K562 (cell line): Measurements from ENCODE around the gene TIGD7. TPM values are rescaled to one million over a fixed set of nuclear protein-coding genes. Genes with fewer than 3 reads are reported as not detected.
A peak's percentile ranks its signal among the peaks of the same experiment; 100 is the strongest.

ENCODE experiments used
- BRD9 ChIP-seq: fragments of 450-650 bp; IDR thresholded peaks from 2 replicates; pipeline ENCODE4 v1.6.1; 2018; ENCODE audit warnings: low read depth; ENCODE audit not compliant: partially characterized antibody
- CEBPB ChIP-seq: fragments of 450-650 bp; IDR thresholded peaks from 2 replicates; pipeline ENCODE4 v1.6.1; 2016; ENCODE audit warnings: missing genetic modification characterization, missing compliant biosample characterization
- HDAC8 ChIP-seq: fragments of 450-650 bp; IDR thresholded peaks from 2 replicates; pipeline ENCODE4 v1.6.1; 2016; ENCODE audit warnings: mild to moderate bottlenecking, missing genetic modification characterization, moderate library complexity, missing compliant biosample characterization
- LEF1 ChIP-seq: fragments of 450-650 bp; IDR thresholded peaks from 2 replicates; pipeline ENCODE4 v1.6.1; 2016; ENCODE audit warnings: mild to moderate bottlenecking
- MAFG ChIP-seq: fragments of 450-650 bp; conservative IDR thresholded peaks from 2 replicates; pipeline ENCODE4 v1.6.1; 2016; ENCODE audit warnings: missing genetic modification characterization, missing compliant biosample characterization
- PHF21A ChIP-seq: fragments of 450-650 bp; IDR thresholded peaks from 2 replicates; pipeline ENCODE4 v1.6.1; 2017; ENCODE audit warnings: low read depth, borderline replicate concordance
- ZNF239 ChIP-seq: fragments of 250-450 bp; sonication (Bioruptor Pico); IDR thresholded peaks from 2 replicates; pipeline ENCODE4 v1.4.0; 2020; ENCODE audit warnings: mild to moderate bottlenecking
- ZNF507 ChIP-seq: conservative IDR thresholded peaks from 2 replicates; pipeline ENCODE4 v1.6.1; 2017; ENCODE audit warnings: missing genetic modification characterization, missing compliant biosample characterization
- ZSCAN32 ChIP-seq: fragments of 450-650 bp; formaldehyde crosslinking; IDR thresholded peaks from 2 replicates; pipeline ENCODE4 v1.4.0; 2020; ENCODE audit warnings: mild to moderate bottlenecking, moderate library complexity
- polyA plus RNA-seq, 8 experiments: library from polyadenylated mRNA; depleted of rRNA in 4 of 8; stranded (reverse) in 5 of 8; unstranded in 3 of 8; fragments of >200 nt; fragmentation: Nextera tagmentation in 2 of 8; fragmentation: Illumina TruSeq in 1 of 8; extraction: Ambion mirVana in 2 of 8; extraction: Trizol in 1 of 8; gene quantifications; 2 replicates each; pipeline versions ENCODE4 v1.2.1 to v1.2.3, GENCODE V29; 2011 to 2014; ENCODE audit warnings: inconsistent platforms in 1 of 8, missing spikeins in 1 of 8
- total RNA-seq, 7 experiments: library from RNA; depleted of rRNA in 6 of 7; stranded (reverse); fragments of >200 nt in 6 of 7; fragmentation: Illumina TruSeq in 2 of 7; extraction: Trizol in 2 of 7; gene quantifications; 2 replicates each; pipeline versions ENCODE4 v1.2.1 to v1.2.3, GENCODE V29; 2011 to 2021; ENCODE audit warnings: low replicate concordance in 1 of 7
- TF ChIP-seq, protein P1 (sequence below): sonication (generic); formaldehyde crosslinking; IDR thresholded peaks from 2 replicates; pipeline ENCODE4 v1.8.0; 2022; ENCODE audit warnings: missing genetic modification reagents, mild to moderate bottlenecking, borderline replicate concordance
- TF ChIP-seq, protein P2 (sequence below): fragments of 450-650 bp; formaldehyde crosslinking; IDR thresholded peaks from 2 replicates; pipeline ENCODE4 v1.4.0; 2020; ENCODE audit warnings: mild to moderate bottlenecking, mixed read lengths
- TF ChIP-seq, protein P3 (sequence below): fragments of 200-800 bp; sonication (Bioruptor generic); IDR thresholded peaks from 2 replicates; pipeline ENCODE4 v1.6.1; 2016; ENCODE audit warnings: missing genetic modification characterization, missing compliant biosample characterization
- TF ChIP-seq, protein P4 (sequence below): fragments of 250-450 bp; sonication (Bioruptor Pico); IDR thresholded peaks from 2 replicates; pipeline ENCODE4 v1.4.0; 2020; ENCODE audit warnings: mild to moderate bottlenecking

TIGD7 gene
- total and polyA plus RNA-seq, 9 of the 15 experiments (the other 6 are each of a cell fraction or from before 2014, with no cell fraction given) = 0.84 to 10.7 (median 6.7) TPM

DNA sequence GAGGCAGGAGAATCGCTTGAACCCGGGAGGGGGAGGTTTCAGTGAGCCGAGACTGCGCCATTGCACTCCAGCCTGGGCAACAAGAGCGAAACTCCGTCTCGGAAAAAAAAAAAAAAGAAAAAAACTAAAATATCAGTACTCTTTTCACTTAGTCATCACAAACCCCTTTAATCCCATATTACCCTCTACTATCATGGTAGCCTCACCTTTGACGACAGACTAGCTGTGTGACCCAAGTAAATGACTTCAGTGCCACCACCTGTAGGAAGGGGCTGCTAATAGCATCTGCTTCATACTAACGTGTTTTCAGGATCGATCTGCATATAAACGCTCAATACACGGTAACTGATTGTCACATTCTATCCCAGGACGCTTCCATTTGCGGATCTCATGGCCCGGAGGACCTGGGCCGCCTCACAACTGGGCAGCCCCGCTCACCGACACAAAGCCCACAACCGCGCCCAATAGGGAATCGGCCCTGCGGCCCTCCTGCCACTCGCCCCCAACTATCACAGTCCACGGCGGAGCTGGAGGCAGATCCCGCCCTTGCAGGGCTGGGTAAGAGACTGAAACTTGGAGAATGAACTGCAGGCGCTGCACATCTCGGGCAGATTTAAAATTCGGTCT is 23.0 kb downstream of the TIGD7 start (continued):
- TF ChIP-seq, protein P1, sequence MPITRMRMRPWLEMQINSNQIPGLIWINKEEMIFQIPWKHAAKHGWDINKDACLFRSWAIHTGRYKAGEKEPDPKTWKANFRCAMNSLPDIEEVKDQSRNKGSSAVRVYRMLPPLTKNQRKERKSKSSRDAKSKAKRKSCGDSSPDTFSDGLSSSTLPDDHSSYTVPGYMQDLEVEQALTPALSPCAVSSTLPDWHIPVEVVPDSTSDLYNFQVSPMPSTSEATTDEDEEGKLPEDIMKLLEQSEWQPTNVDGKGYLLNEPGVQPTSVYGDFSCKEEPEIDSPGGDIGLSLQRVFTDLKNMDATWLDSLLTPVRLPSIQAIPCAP (CRISPR knock-in tag) = no peak
- TF ChIP-seq, protein P2, sequence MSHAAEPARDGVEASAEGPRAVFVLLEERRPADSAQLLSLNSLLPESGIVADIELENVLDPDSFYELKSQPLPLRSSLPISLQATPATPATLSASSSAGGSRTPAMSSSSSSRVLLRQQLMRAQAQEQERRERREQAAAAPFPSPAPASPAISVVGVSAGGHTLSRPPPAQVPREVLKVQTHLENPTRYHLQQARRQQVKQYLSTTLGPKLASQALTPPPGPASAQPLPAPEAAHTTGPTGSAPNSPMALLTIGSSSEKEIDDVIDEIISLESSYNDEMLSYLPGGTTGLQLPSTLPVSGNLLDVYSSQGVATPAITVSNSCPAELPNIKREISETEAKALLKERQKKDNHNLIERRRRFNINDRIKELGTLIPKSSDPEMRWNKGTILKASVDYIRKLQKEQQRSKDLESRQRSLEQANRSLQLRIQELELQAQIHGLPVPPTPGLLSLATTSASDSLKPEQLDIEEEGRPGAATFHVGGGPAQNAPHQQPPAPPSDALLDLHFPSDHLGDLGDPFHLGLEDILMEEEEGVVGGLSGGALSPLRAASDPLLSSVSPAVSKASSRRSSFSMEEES (CRISPR knock-in tag) = no peak
- TF ChIP-seq, protein P3, sequence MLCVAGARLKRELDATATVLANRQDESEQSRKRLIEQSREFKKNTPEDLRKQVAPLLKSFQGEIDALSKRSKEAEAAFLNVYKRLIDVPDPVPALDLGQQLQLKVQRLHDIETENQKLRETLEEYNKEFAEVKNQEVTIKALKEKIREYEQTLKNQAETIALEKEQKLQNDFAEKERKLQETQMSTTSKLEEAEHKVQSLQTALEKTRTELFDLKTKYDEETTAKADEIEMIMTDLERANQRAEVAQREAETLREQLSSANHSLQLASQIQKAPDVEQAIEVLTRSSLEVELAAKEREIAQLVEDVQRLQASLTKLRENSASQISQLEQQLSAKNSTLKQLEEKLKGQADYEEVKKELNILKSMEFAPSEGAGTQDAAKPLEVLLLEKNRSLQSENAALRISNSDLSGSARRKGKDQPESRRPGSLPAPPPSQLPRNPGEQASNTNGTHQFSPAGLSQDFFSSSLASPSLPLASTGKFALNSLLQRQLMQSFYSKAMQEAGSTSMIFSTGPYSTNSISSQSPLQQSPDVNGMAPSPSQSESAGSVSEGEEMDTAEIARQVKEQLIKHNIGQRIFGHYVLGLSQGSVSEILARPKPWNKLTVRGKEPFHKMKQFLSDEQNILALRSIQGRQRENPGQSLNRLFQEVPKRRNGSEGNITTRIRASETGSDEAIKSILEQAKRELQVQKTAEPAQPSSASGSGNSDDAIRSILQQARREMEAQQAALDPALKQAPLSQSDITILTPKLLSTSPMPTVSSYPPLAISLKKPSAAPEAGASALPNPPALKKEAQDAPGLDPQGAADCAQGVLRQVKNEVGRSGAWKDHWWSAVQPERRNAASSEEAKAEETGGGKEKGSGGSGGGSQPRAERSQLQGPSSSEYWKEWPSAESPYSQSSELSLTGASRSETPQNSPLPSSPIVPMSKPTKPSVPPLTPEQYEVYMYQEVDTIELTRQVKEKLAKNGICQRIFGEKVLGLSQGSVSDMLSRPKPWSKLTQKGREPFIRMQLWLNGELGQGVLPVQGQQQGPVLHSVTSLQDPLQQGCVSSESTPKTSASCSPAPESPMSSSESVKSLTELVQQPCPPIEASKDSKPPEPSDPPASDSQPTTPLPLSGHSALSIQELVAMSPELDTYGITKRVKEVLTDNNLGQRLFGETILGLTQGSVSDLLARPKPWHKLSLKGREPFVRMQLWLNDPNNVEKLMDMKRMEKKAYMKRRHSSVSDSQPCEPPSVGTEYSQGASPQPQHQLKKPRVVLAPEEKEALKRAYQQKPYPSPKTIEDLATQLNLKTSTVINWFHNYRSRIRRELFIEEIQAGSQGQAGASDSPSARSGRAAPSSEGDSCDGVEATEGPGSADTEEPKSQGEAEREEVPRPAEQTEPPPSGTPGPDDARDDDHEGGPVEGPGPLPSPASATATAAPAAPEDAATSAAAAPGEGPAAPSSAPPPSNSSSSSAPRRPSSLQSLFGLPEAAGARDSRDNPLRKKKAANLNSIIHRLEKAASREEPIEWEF = peak; percentile 72; the same call in 1 of the 2 replicates
- no peak for TF ChIP-seq HDAC8 (tag)
- no peak for TF ChIP-seq ZNF507 (tag)
- TF ChIP-seq CEBPB = no peak
- TF ChIP-seq, protein P4, sequence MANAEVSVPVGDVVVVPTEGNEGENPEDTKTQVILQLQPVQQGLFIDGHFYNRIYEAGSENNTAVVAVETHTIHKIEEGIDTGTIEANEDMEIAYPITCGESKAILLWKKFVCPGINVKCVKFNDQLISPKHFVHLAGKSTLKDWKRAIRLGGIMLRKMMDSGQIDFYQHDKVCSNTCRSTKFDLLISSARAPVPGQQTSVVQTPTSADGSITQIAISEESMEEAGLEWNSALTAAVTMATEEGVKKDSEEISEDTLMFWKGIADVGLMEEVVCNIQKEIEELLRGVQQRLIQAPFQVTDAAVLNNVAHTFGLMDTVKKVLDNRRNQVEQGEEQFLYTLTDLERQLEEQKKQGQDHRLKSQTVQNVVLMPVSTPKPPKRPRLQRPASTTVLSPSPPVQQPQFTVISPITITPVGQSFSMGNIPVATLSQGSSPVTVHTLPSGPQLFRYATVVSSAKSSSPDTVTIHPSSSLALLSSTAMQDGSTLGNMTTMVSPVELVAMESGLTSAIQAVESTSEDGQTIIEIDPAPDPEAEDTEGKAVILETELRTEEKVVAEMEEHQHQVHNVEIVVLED (CRISPR knock-in tag) = no peak
- no peak for TF ChIP-seq PHF21A
- TF ChIP-seq ZNF239 = no peak
- TF ChIP-seq LEF1 = no peak
- no peak for TF ChIP-seq ZSCAN32
- TF ChIP-seq MAFG = peak; percentile 65
- no peak for TF ChIP-seq BRD9
- TF ChIP-seq, all 486 proteins: peak for 10
